OCI-LY1 (cell line): ENCODE measurements around the gene GRID2IP.

Source experiments
- EZH2 ChIP-seq: fragments of 200-600 bp; sonication (generic), shearing (Covaris generic); IDR thresholded peaks from 2 replicates; pipeline ENCODE4 v1.8.0; 2017; ENCODE audit warnings: borderline replicate concordance, mixed run types, mild to moderate bottlenecking, antibody characterized with exemption, low read length, moderate library complexity, mixed read lengths
- TF ChIP-seq, protein P1 (sequence below): fragments of 200-600 bp; sonication (generic), shearing (Covaris generic); IDR thresholded peaks from 2 replicates; pipeline ENCODE4 v1.5.1; 2017; ENCODE audit warnings: mild to moderate bottlenecking, antibody characterized with exemption, low read length, moderate library complexity, mixed read lengths

DNA sequence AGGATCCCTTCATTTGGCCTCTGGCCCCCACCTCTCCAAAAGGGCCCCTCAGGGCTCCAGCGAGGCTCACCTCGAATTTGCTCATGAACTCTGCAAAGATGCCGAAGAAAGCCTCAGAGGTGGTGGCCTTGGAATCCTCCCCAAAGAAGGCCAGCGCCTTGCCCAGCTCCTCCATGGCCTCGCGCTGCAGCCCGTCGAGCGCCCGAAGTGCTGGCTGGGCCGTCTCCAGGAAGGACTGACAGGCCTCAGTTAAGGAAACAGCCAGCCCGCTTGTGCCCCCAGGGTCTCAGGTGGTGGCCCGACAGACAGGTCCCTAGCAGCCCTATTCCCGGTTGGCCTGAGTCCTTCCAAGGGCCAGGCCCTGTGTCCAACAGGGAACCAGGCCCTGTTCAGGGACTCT, 53.3 kb downstream of the GRID2IP start:
- TF ChIP-seq, protein P1, sequence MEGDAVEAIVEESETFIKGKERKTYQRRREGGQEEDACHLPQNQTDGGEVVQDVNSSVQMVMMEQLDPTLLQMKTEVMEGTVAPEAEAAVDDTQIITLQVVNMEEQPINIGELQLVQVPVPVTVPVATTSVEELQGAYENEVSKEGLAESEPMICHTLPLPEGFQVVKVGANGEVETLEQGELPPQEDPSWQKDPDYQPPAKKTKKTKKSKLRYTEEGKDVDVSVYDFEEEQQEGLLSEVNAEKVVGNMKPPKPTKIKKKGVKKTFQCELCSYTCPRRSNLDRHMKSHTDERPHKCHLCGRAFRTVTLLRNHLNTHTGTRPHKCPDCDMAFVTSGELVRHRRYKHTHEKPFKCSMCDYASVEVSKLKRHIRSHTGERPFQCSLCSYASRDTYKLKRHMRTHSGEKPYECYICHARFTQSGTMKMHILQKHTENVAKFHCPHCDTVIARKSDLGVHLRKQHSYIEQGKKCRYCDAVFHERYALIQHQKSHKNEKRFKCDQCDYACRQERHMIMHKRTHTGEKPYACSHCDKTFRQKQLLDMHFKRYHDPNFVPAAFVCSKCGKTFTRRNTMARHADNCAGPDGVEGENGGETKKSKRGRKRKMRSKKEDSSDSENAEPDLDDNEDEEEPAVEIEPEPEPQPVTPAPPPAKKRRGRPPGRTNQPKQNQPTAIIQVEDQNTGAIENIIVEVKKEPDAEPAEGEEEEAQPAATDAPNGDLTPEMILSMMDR: no peak
- TF ChIP-seq EZH2: no peak
